Chondrocyte (in vitro differentiated cells): Measurements from ENCODE around the gene DPP7. TPM values are rescaled to one million over a fixed set of nuclear protein-coding genes. Genes with fewer than 3 reads are reported as not detected.

ENCODE experiments used
- DNase-seq: peaks from one replicate; pipeline ENCODE4 v3.0.0; 2021; ENCODE audit warnings: mixed read lengths, low spot score
- H3K27ac Mint-ChIP-seq: one replicate; pipeline ENCODE4 v1.8.0; 2021; ENCODE audit warnings: mild to moderate bottlenecking, moderate library complexity, mixed read lengths; ENCODE audit not compliant: unreplicated experiment
- H3K27me3 Mint-ChIP-seq: 2 replicates; pipeline ENCODE4 v1.8.0; 2021; ENCODE audit warnings: low read depth, mixed read lengths
- H3K36me3 Mint-ChIP-seq: 2 replicates; pipeline ENCODE4 v1.8.0; 2021; ENCODE audit warnings: low read depth, mixed read lengths
- H3K4me1 Mint-ChIP-seq: 2 replicates; pipeline ENCODE4 v1.8.0; 2021; ENCODE audit warnings: low read depth, mild to moderate bottlenecking, mixed read lengths
- H3K4me3 Mint-ChIP-seq: one replicate; pipeline ENCODE4 v1.8.0; 2021; ENCODE audit warnings: mild to moderate bottlenecking, moderate library complexity, mixed read lengths; ENCODE audit not compliant: unreplicated experiment
- H3K9me3 Mint-ChIP-seq: 2 replicates; pipeline ENCODE4 v1.8.0; 2021; ENCODE audit warnings: low read depth, mixed read lengths
- CTCF ChIP-seq: fragments of 200-600 bp; sonication (generic); IDR thresholded peaks from 2 replicates; pipeline ENCODE4 v1.5.0; 2021; ENCODE audit warnings: antibody characterized with exemption, mild to moderate bottlenecking, moderate library complexity
- total RNA-seq: library from RNA; stranded (reverse); gene quantifications from 3 replicates; pipeline ENCODE4 v1.2.1, GENCODE V29; 2021

The DPP7 gene
- total RNA-seq, 1 donor from 2014 or later: 82.2 TPM

GRCh38 chr9:137062384-137062783 lies 52.1 kb downstream of the DPP7 start:
- Mint-ChIP-seq H3K36me3 (no peaks in the 10 kb centered on the region), H3K4me3 (no peak overlapping the region), H3K27me3 (no peaks in the 10 kb centered on the region), H3K4me1 (peaks cover 4% of the 10 kb centered on the region), H3K9me3 (no peaks in the 10 kb centered on the region), H3K27ac (no peak overlapping the region)
- TF ChIP-seq CTCF: no peak
- no peak for DNase-seq

Other genes with a start within 250 kb of the DPP7 start
- gene EDF1, start 248.4 kb downstream of the DPP7 start, total RNA-seq: 296 to 328 TPM (median 320 TPM) in 3 replicates
- 9.6 to 12.4 TPM (median 10.4 TPM) in 3 replicates for gene TRAF2, start 228.2 kb downstream of the DPP7 start, total RNA-seq
- gene FBXW5, start 170.0 kb downstream of the DPP7 start, total RNA-seq: 79.2 to 87.5 TPM (median 84.3 TPM) in 3 replicates
- gene C8G, start 169.5 kb downstream of the DPP7 start, total RNA-seq: 2.2 TPM in 1 of 3 replicates, not detected in the others
- 0.51 to 0.60 TPM in 2 of 3 replicates, not detected in the other for gene LCN12, start 162.5 kb downstream of the DPP7 start, total RNA-seq
- gene PTGDS, start 137.2 kb downstream of the DPP7 start, total RNA-seq: 24.2 to 80.4 TPM (median 76.8 TPM) in 3 replicates
- gene LCNL1, start 131.7 kb downstream of the DPP7 start, total RNA-seq: 0.15 to 5.8 TPM (median 5.2 TPM) in 3 replicates
- 34.4 to 38.7 TPM (median 36.8 TPM) in 3 replicates for gene PAXX, start 122.3 kb downstream of the DPP7 start, total RNA-seq
- 4.9 to 5.5 TPM in 2 of 3 replicates, not detected in the other for gene CLIC3, start 118.2 kb downstream of the DPP7 start, total RNA-seq
- 55.3 to 62.4 TPM (median 59.1 TPM) in 3 replicates for gene ABCA2, start 86.5 kb downstream of the DPP7 start, total RNA-seq
- gene FUT7, start 82.6 kb downstream of the DPP7 start, total RNA-seq: not detected in 3 replicates
- 88.1 to 90.8 TPM (median 88.7 TPM) in 3 replicates for gene NPDC1, start 68.6 kb downstream of the DPP7 start, total RNA-seq
- gene ENTPD2, start 60.7 kb downstream of the DPP7 start, total RNA-seq: 0.15 TPM in 1 of 3 replicates, not detected in the others
- 0.87 to 3.2 TPM (median 2.5 TPM) in 3 replicates for gene SAPCD2, start 44.2 kb downstream of the DPP7 start, total RNA-seq
- gene UAP1L1, start 37.2 kb downstream of the DPP7 start, total RNA-seq: 26.1 to 44.0 TPM (median 41.7 TPM) in 3 replicates
- 105 to 117 TPM (median 106 TPM) in 3 replicates for gene MAN1B1, start 27.7 kb downstream of the DPP7 start, total RNA-seq
- 0.07 TPM in 1 of 3 replicates, not detected in the others for gene GRIN1, start 24.4 kb upstream of the DPP7 start, total RNA-seq
- gene LRRC26, start 55.3 kb upstream of the DPP7 start, total RNA-seq: not detected in 3 replicates
- gene TMEM210, start 57.3 kb upstream of the DPP7 start, total RNA-seq: not detected in 3 replicates
- gene ANAPC2, start 73.8 kb upstream of the DPP7 start, total RNA-seq: 40.3 to 62.6 TPM (median 41.0 TPM) in 3 replicates
- gene SSNA1, start 73.9 kb upstream of the DPP7 start, total RNA-seq: 54.5 to 57.8 TPM (median 55.5 TPM) in 3 replicates
- gene TPRN, start 86.0 kb upstream of the DPP7 start, total RNA-seq: 19.5 to 20.0 TPM (median 19.7 TPM) in 3 replicates
- gene TMEM203, start 90.9 kb upstream of the DPP7 start, total RNA-seq: 34.9 to 36.8 TPM (median 36.7 TPM) in 3 replicates
- 10.8 to 17.7 TPM (median 13.2 TPM) in 3 replicates for gene NDOR1, start 91.0 kb upstream of the DPP7 start, total RNA-seq
- gene RNF208, start 107.5 kb upstream of the DPP7 start, total RNA-seq: 3.3 to 4.4 TPM (median 3.6 TPM) in 3 replicates
- 0.44 to 0.92 TPM (median 0.79 TPM) in 3 replicates for gene CYSRT1, start 110.4 kb upstream of the DPP7 start, total RNA-seq
- 0.22 TPM in 1 of 3 replicates, not detected in the others for gene RNF224, start 112.8 kb upstream of the DPP7 start, total RNA-seq
- gene SLC34A3, start 116.2 kb upstream of the DPP7 start, total RNA-seq: not detected in 3 replicates
- 117 to 155 TPM (median 121 TPM) in 3 replicates for gene TUBB4B, start 126.6 kb upstream of the DPP7 start, total RNA-seq
- not detected in 3 replicates for gene STPG3, start 136.6 kb upstream of the DPP7 start, total RNA-seq
- 48.0 to 55.1 TPM (median 52.4 TPM) in 3 replicates for gene NELFB, start 140.6 kb upstream of the DPP7 start, total RNA-seq
- 0.85 to 3.5 TPM (median 3.4 TPM) in 3 replicates for gene TOR4A, start 163.0 kb upstream of the DPP7 start, total RNA-seq
- 0.39 to 6.9 TPM (median 6.7 TPM) in 3 replicates for gene NRARP, start 187.5 kb upstream of the DPP7 start, total RNA-seq